Measurements from ENCODE around the gene CHCHD2.

Gene CHCHD2

DNA sequence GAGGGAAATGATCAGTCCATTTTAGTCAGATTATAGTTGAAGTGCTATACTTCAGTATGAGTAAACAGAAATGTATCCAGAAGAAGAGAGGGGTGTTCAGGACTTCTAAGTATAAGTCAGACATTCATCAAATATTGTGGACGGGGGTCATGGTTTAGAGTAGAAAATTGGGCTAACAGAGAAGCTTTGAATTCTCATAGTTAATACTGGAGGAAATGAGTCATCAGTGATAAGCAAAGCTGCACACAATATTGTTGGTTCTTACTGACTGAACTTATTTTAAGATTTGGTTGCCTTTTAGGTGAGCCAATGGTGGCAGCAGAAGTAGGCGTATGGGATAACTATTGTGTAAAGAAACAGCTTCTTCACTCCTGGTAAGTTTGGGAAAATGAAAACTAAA, 43.9 kb downstream of the CHCHD2 start:
- WGBS, 2 experiments (ENCODE audit: insufficient coverage in 2 of 2) = 83% methylated on average over 2 of the region's 2 CpGs; no CpG with 5 or more reads in 1 of the 2 experiments
- H3K27ac ChIP-seq (ENCODE audit: low read depth, low read length, severe bottlenecking) = peak overlapping the region; percentile 88
- H3K36me3 ChIP-seq (ENCODE audit: control insufficient read depth, insufficient read depth, low read length) = peaks cover 58% of the 10 kb centered on the region
- no peak overlapping the region for H3K4me3 ChIP-seq (ENCODE audit: extremely low read depth, insufficient read depth, low read length, poor library complexity, severe bottlenecking)
- no peaks in the 10 kb centered on the region for H3K9me3 ChIP-seq (ENCODE audit: control insufficient read depth, low read length)
- peaks cover 42% of the 10 kb centered on the region for H3K4me1 ChIP-seq (ENCODE audit: control insufficient read depth, insufficient read depth, low read length, poor library complexity, severe bottlenecking)

DNA sequence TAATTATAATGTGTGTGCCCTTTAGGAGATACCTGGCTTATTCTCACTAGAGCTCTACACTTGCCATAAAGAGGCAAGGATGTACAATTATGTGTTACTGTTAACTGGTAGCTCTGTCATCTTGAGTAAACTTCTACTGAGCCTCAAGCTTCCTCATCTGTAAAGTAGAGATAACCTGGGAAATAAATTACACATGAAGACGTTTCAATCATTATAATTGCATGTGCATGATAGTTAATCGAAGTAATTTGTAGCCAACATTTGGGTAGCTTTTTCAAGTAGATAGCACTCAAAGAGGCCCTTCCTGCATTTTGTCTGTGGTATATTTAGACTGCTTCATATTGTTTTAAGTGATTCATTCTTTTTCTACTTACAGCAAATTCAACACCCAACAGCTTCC, 52.3 kb downstream of the CHCHD2 start:
- Histone ChIP-seq H3K4me1 (ENCODE audit: control insufficient read depth, insufficient read depth, low read length, poor library complexity, severe bottlenecking) (peaks cover 19% of the 10 kb centered on the region), H3K9me3 (ENCODE audit: control insufficient read depth, low read length) (no peaks in the 10 kb centered on the region), H3K4me3 (ENCODE audit: extremely low read depth, insufficient read depth, low read length, poor library complexity, severe bottlenecking) (no peak overlapping the region), H3K36me3 (ENCODE audit: control insufficient read depth, insufficient read depth, low read length) (peaks cover 64% of the 10 kb centered on the region), H3K27ac (ENCODE audit: low read depth, low read length, severe bottlenecking) (no peak overlapping the region)
- 100% methylated on average over 1 of the region's 2 CpGs; no CpG with 5 or more reads in 1 of the 2 experiments for WGBS, 2 experiments (ENCODE audit: insufficient coverage in 2 of 2)

DNA sequence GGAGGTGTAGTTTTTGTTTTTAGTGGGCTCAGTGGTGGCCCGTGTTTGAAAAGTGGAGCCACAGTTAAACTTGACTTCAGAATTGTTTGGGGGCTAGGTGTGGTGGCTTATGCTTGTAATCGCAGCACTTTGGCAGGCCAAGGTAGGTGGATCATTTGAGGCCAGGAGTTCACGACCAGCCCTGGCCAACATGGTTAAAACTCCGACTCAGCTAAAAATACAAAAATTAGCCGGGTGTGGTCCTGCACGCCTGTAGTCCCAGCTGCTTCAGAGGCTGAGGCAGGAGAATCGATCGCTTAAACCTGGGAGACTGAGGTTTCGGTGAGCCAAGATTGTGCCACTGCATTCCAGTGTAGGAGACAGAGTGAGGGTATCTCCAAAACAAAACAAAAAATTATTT, 52.9 kb downstream of the CHCHD2 start:
- peaks cover 19% of the 10 kb centered on the region for H3K4me1 ChIP-seq (ENCODE audit: control insufficient read depth, insufficient read depth, low read length, poor library complexity, severe bottlenecking)
- H3K4me3 ChIP-seq (ENCODE audit: extremely low read depth, insufficient read depth, low read length, poor library complexity, severe bottlenecking) = peak overlapping the region; percentile 95
- H3K27ac ChIP-seq (ENCODE audit: low read depth, low read length, severe bottlenecking) = peak overlapping the region; percentile 37
- no peaks in the 10 kb centered on the region for H3K9me3 ChIP-seq (ENCODE audit: control insufficient read depth, low read length)
- H3K36me3 ChIP-seq (ENCODE audit: control insufficient read depth, insufficient read depth, low read length) = peaks cover 58% of the 10 kb centered on the region
- WGBS, 2 experiments (ENCODE audit: insufficient coverage in 2 of 2) = 85% methylated on average over 7 to 9 of the region's 9 CpGs

All from mesodermal cell (in vitro differentiated cells).